H9 (cell line): ENCODE data around the gene LRRC3C. TPM values are rescaled to one million over a fixed set of nuclear protein-coding genes. Genes with fewer than 3 reads are reported as not detected.
A peak's percentile ranks its signal among the peaks of the same experiment; 100 is the strongest.

Source experiments
- DNase-seq: peaks from one replicate; pipeline ENCODE4 v3.0.0-alpha.2; 2017
- H2AFZ ChIP-seq: one replicate; pipeline ENCODE4 v1.6.1; 2013; ENCODE audit warnings: mild to moderate bottlenecking, low read length, control low read depth, moderate library complexity
- H2AK5ac ChIP-seq: 2 replicates; pipeline ENCODE4 v1.6.1; 2013; ENCODE audit warnings: low read length, control low read depth, mixed read lengths; ENCODE audit not compliant: insufficient read length
- H2BK120ac ChIP-seq: one replicate; pipeline ENCODE4 v1.6.1; 2013; ENCODE audit warnings: low read depth, mild to moderate bottlenecking, low read length, control low read depth, inconsistent platforms; ENCODE audit not compliant: poor library complexity, severe bottlenecking
- H2BK12ac ChIP-seq: 2 replicates; pipeline ENCODE4 v1.6.1; 2013; ENCODE audit warnings: low read length, control low read depth, mixed read lengths, low read depth; ENCODE audit not compliant: insufficient read length
- H2BK15ac ChIP-seq: 2 replicates; pipeline ENCODE4 v1.6.1; 2013; ENCODE audit warnings: low read depth, low read length, control low read depth
- H2BK20ac ChIP-seq: one replicate; pipeline ENCODE4 v1.6.1; 2013; ENCODE audit warnings: low read depth, mild to moderate bottlenecking, low read length, control low read depth, inconsistent platforms; ENCODE audit not compliant: poor library complexity, severe bottlenecking
- H2BK5ac ChIP-seq: 2 replicates; pipeline ENCODE4 v1.6.1; 2013; ENCODE audit warnings: low read length, control low read depth, mixed read lengths; ENCODE audit not compliant: insufficient read length
- H3K14ac ChIP-seq: 2 replicates; pipeline ENCODE4 v1.6.1; 2013; ENCODE audit warnings: low read length, control low read depth; ENCODE audit not compliant: insufficient read depth
- H3K18ac ChIP-seq: 2 replicates; pipeline ENCODE4 v1.6.1; 2013; ENCODE audit warnings: low read depth, mild to moderate bottlenecking, mixed read lengths, low read length, control low read depth; ENCODE audit not compliant: insufficient read length
- H3K23ac ChIP-seq: 2 replicates; pipeline ENCODE4 v1.6.1; 2013; ENCODE audit warnings: low read length, control low read depth, mixed read lengths, low read depth; ENCODE audit not compliant: insufficient read length
- H3K23me2 ChIP-seq: 2 replicates; pipeline ENCODE4 v1.6.1; 2013; ENCODE audit warnings: low read depth, mild to moderate bottlenecking, mixed read lengths, low read length, control low read depth; ENCODE audit not compliant: insufficient read length, poor library complexity, severe bottlenecking
- H3K27ac ChIP-seq: 2 replicates; pipeline ENCODE4 v1.5.1; 2013; ENCODE audit warnings: low read length, control low read depth, mixed read lengths, low read depth; ENCODE audit not compliant: insufficient read length
- H3K27me3 ChIP-seq: 2 replicates; pipeline ENCODE4 v1.6.1; 2013; ENCODE audit warnings: low read length, control low read depth, inconsistent platforms; ENCODE audit not compliant: insufficient read depth
- H3K4ac ChIP-seq: 2 replicates; pipeline ENCODE4 v1.6.1; 2013; ENCODE audit warnings: low read depth, mild to moderate bottlenecking, control low read depth, inconsistent platforms, low read length, moderate library complexity
- H3K4me1 ChIP-seq: 2 replicates; pipeline ENCODE4 v1.6.1; 2013; ENCODE audit warnings: low read length, control low read depth, inconsistent platforms; ENCODE audit not compliant: insufficient read depth
- H3K4me2 ChIP-seq: 2 replicates; pipeline ENCODE4 v1.6.1; 2013; ENCODE audit warnings: low read length, control low read depth, mixed read lengths; ENCODE audit not compliant: insufficient read length, insufficient read depth
- H3K56ac ChIP-seq: 2 replicates; pipeline ENCODE4 v1.6.1; 2013; ENCODE audit warnings: low read depth, mild to moderate bottlenecking, mixed read lengths, low read length, control low read depth; ENCODE audit not compliant: insufficient read length
- H3K79me1 ChIP-seq: 2 replicates; pipeline ENCODE4 v1.6.1; 2013; ENCODE audit warnings: low read depth, mild to moderate bottlenecking, moderate library complexity, low read length, control low read depth, inconsistent platforms; ENCODE audit not compliant: insufficient read depth, poor library complexity, severe bottlenecking
- H3K79me2 ChIP-seq: 2 replicates; pipeline ENCODE4 v1.6.1; 2013; ENCODE audit warnings: low read length, control low read depth, inconsistent platforms; ENCODE audit not compliant: insufficient read depth
- H3K9ac ChIP-seq: 2 replicates; pipeline ENCODE4 v1.6.1; 2013; ENCODE audit warnings: low read length, control low read depth, mixed read lengths; ENCODE audit not compliant: insufficient read length; ENCODE audit errors: extremely low read depth
- H3K9me3 ChIP-seq: one replicate; pipeline ENCODE4 v1.6.1; 2013; ENCODE audit warnings: low read depth, low read length, inconsistent platforms; ENCODE audit not compliant: control insufficient read depth
- H3T11ph ChIP-seq: one replicate; pipeline ENCODE4 v1.6.1; 2013; ENCODE audit warnings: mild to moderate bottlenecking, low read length, control low read depth, inconsistent platforms
- H4K20me1 ChIP-seq: one replicate; pipeline ENCODE4 v1.6.1; 2013; ENCODE audit not compliant: control insufficient read depth, insufficient read length, insufficient read depth
- H4K5ac ChIP-seq: 2 replicates; pipeline ENCODE4 v1.6.1; 2013; ENCODE audit warnings: low read depth, mild to moderate bottlenecking, mixed read lengths, low read length, control low read depth; ENCODE audit not compliant: insufficient read length
- H4K8ac ChIP-seq: replicated peaks from 2 replicates; pipeline ENCODE4 v1.6.1; 2013; ENCODE audit warnings: low read length, control low read depth, mixed read lengths, low read depth; ENCODE audit not compliant: insufficient read length
- H4K91ac ChIP-seq: 2 replicates; pipeline ENCODE4 v1.6.1; 2013; ENCODE audit warnings: low read depth, mild to moderate bottlenecking, moderate library complexity, mixed read lengths, low read length, control low read depth; ENCODE audit not compliant: insufficient read length
- H3K27ac Mint-ChIP-seq, 3 experiments: 2 replicates in 2 of 3; 3 replicates in 1 of 3; pipeline ENCODE4 v1.8.0; 2020 to 2021; ENCODE audit warnings: mixed read lengths in 3 of 3, mild to moderate bottlenecking in 1 of 3, moderate library complexity in 1 of 3
- H3K27me3 Mint-ChIP-seq: 2 replicates; pipeline ENCODE4 v1.8.0; 2021; ENCODE audit warnings: low read depth, mild to moderate bottlenecking, moderate library complexity, mixed read lengths
- H3K36me3 Mint-ChIP-seq, 3 experiments: 2 replicates in 2 of 3; 3 replicates in 1 of 3; pipeline ENCODE4 v1.8.0; 2020 to 2021; ENCODE audit warnings: low read depth in 3 of 3, mixed read lengths in 3 of 3; ENCODE audit not compliant: insufficient read depth in 1 of 3
- H3K4me1 Mint-ChIP-seq, 2 experiments: 2 replicates each; pipeline ENCODE4 v1.8.0; 2020; ENCODE audit warnings: mixed read lengths in 2 of 2
- H3K4me3 Mint-ChIP-seq, 2 experiments: 2 replicates in 1 of 2; 3 replicates in 1 of 2; pipeline ENCODE4 v1.8.0; 2020 to 2021; ENCODE audit warnings: mild to moderate bottlenecking in 2 of 2, mixed read lengths in 2 of 2, moderate library complexity in 1 of 2
- H3K9me3 Mint-ChIP-seq, 2 experiments: 2 replicates in 1 of 2; 3 replicates in 1 of 2; pipeline ENCODE4 v1.8.0; 2020; ENCODE audit warnings: mild to moderate bottlenecking in 2 of 2, mixed read lengths in 2 of 2, moderate library complexity in 1 of 2
- CTCF ChIP-seq: fragments of 200-600 bp; sonication (generic); conservative IDR thresholded peaks from 3 replicates; pipeline ENCODE4 v1.8.0; 2021; ENCODE audit warnings: antibody characterized with exemption, mild to moderate bottlenecking
- WGBS: extraction: QIAGEN DNeasy Blood & Tissue Kit; methylation state at CpG from one replicate; pipeline ENCODE4 v1.1.7; 2013; ENCODE audit warnings: missing lambda C conversion rate, low lambda C conversion rate, mixed read lengths; ENCODE audit not compliant: insufficient read length; ENCODE audit errors: extremely low coverage; 5-methylcytosine and 5-hydroxymethylcytosine counted together
- total RNA-seq: library from RNA; stranded (reverse); gene quantifications from 2 replicates; pipeline ENCODE4 v1.2.1, GENCODE V29; 2021

The LRRC3C gene
- total RNA-seq, 1 experiment from 2014 or later = not detected

GRCh38 chr17:39944393-39944711 is 16.8 kb downstream of the LRRC3C start:
- H4K5ac ChIP-seq = no peak overlapping the region
- no peak overlapping the region for H2BK20ac ChIP-seq
- no peak overlapping the region for H4K91ac ChIP-seq
- H3K18ac ChIP-seq = no peak overlapping the region
- H3K9ac ChIP-seq = no peak overlapping the region
- no peaks in the 10 kb centered on the region for H4K20me1 ChIP-seq
- no peak overlapping the region for H3K23ac ChIP-seq
- H3K4me3 Mint-ChIP-seq = no peak overlapping the region
- no peaks in the 10 kb centered on the region for H3K79me2 ChIP-seq
- no peak overlapping the region for H2BK12ac ChIP-seq
- no peaks in the 10 kb centered on the region for H3K9me3 Mint-ChIP-seq
- H3K56ac ChIP-seq = no peak overlapping the region
- H3K4me1 Mint-ChIP-seq = peaks cover 7 to 24% of the 10 kb centered on the region in 2 experiments
- H2BK5ac ChIP-seq = no peak overlapping the region
- no peak overlapping the region for H3K14ac ChIP-seq
- no CpG with 5 or more reads among the region's 16 CpGs for WGBS
- H3K4me1 ChIP-seq = no peaks in the 10 kb centered on the region; the same call in 1 of the 2 replicates
- no peaks in the 10 kb centered on the region for H3K79me1 ChIP-seq
- no peak overlapping the region for H2BK15ac ChIP-seq
- no peak overlapping the region for H2BK120ac ChIP-seq
- H2AK5ac ChIP-seq = no peak overlapping the region
- H3K27me3 Mint-ChIP-seq = peaks cover 11% of the 10 kb centered on the region
- TF ChIP-seq CTCF = no peak
- no peak overlapping the region for H3K27ac ChIP-seq
- no peak overlapping the region for H3T11ph ChIP-seq
- H3K4ac ChIP-seq = no peak overlapping the region
- no peak overlapping the region for H2AFZ ChIP-seq
- H3K9me3 ChIP-seq = no peaks in the 10 kb centered on the region
- no peak overlapping the region for H4K8ac ChIP-seq
- H3K27me3 ChIP-seq = no peaks in the 10 kb centered on the region
- H3K4me2 ChIP-seq = no peak overlapping the region
- H3K36me3 Mint-ChIP-seq = no peaks in the 10 kb centered on the region
- DNase-seq = no peak
- H3K27ac Mint-ChIP-seq = peak overlapping the region in 1 of 3 experiments; percentile 72; a peak in 1 of 7 replicates
- no peaks in the 10 kb centered on the region for H3K23me2 ChIP-seq
